Hippocampal formation (tissue), 2 donors: ENCODE results near the gene SLC35B1.

Source experiments
- DNase-seq, 2 donors: peaks; one replicate each; lab custom pipeline; 2025; lab: John Stamatoyannopoulos, UW

The SLC35B1 gene, protein sequence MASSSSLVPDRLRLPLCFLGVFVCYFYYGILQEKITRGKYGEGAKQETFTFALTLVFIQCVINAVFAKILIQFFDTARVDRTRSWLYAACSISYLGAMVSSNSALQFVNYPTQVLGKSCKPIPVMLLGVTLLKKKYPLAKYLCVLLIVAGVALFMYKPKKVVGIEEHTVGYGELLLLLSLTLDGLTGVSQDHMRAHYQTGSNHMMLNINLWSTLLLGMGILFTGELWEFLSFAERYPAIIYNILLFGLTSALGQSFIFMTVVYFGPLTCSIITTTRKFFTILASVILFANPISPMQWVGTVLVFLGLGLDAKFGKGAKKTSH

DNA sequence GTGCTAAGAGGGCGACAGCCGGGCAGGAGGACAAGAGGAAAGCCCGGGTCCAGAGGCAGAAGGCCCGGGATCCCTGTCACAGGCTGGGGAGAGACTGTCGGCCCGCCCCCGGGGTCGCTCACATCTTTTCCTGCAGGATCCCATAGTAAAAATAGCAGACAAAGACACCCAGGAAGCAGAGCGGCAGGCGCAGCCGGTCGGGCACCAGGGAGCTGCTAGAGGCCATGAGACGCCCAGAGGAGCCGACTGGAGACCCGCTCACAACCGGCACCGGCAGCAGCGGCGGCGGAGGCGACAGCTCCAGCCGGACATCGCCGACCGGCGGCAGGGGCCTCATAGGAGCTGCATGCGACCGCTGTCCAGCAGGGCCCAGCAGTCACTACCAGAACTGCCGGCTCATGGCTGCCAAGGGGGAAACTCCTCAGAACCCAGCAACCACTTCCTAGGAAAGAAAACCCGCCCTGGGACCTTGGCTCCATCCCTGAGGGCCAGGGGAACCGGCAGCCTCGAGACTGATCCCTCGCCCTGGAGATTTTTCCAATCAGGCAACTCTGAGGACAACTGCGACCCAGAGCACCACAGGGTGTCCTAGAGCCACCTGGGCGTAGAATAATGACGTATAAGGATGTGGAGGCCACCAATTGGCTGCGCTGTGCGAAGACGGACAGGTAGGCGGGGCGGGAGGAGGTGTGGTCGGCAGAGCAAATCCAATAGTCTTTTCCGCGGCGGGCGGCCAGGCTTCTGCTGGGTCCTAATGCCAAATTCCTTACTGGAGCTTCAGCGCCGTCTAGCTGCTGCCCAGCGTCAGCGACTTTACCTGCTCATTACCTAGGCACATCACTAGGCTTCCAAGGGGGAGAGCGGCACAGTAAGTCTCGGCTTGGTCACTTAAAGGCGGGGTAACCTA, at the start of gene SLC35B1:
Gene SLC35B1 (minus strand): TSS at position 357 of the 907 bp plus-strand sequence. CDS start 131 bp downstream, at position 226.
- DNase-seq = peak; percentile 98 to 99

DNA sequence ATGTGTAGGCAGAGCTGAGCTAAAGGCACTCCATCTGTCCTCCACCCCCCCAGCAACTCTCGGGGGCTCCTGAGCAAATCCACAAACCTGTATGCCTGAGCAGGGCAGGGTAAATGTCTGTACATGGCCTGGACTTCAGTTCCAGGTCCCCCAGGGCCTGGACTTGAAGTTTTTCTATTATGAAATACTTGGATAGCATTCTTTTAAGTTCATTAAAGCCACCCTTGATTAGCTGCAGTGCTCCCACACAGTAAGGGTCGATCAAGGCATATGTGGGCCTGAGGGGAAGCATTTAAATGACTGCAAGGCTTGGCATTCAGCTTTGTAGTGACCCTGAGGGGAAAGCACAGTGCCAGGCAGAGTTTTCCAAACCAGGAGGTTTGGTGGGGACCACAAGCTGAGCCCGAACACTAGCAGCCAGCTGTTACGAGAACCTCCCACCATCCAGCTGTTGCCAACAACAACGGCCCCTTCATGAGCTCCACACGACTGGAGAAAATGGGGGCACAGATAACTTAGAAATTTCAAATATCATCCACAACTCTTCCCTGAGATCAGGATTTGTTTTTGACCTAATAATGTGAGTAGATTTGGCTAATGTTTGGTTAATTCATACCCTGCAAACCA, 49.5 kb upstream of the SLC35B1 start:
- no peak for DNase-seq

DNA sequence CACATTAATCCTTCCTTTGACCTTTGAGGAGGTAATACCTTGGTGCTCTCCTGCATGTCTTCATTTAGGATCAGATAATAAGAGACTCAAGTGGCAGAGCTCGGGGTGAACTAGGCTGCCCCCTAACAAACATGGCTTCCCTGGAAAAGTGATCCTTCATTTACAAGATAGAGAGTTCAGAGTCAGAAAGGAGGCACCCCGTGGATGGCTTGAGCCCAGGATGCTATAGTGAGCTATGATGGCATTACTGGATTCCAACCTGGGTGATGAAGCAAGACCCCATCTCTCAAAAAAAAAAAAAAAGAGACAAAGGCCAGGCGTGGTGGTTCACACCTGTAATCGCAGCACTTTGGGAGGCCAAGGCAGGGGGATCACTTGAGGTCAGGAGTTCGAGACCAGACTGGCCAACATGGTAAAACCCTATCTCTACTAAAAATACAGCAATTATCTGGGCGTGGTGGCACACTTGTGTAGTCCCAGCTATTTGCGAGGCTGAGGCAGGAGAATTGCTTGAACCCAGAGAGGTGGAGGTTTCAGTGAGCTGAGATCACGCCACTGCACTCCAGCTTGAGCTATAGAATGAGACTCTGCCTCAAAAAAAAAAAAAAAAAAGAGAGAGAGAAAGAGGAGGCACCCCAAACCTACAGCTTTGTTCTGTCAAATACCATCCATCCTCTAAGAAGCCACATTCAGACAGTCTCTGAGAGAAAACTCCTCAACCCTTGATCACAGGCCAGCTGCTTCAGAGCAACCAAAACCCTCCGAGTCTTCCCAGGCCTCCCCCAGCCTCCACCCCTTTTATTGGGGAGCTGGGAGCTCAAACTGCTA, 48.8 kb upstream of the SLC35B1 start:
- no peak for DNase-seq

DNA sequence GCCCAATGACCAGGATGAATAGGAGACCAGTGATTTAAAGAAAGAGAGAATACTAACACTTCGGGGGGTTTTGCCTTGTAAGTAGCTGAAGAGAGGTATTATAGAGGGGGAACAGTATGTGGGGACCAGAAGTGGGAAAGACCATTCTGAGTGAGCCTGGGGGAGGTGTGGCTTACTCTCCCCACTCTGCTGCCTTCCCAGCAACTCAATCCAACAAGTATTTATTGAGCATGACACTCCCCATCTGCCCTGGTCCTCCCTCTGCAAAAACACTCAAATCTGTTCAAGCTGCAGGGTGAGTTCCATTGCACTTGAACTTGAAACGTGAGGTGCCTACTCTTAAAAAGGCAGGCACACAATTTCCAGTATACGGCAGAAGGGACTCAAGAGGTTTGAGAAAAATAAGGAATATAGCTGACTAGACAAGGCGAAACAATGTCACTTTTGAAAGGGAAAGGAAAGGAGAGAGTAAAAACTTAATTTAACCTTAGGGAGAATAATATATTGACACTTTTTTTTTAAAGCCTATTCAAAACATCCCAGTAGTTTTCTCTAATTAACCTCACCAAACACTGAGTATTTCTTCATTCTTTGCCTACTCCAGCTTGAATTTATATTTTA, 48.0 kb upstream of the SLC35B1 start:
- DNase-seq = no peak

DNA sequence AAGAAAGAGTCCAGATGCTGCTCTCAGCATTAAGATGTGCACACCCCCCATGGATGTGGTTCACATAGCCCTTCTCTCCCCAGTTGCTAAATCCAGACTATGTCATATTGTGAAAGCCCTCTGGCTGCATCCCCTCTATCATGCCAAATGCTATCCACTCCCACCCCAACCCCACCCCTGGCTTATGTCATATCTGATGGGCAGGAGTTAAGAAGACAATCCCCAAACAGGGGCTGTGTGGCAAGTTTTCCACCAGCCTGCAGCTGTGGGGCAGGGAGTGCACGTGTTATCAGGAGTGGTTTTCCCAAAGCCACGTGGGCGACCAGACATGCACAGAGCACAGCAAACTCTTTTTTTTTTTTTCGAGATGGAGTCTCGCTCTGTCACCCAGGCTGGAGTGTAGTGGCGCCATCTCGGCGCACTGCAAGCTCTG, 46.2 kb upstream of the SLC35B1 start:
- no peak for DNase-seq

DNA sequence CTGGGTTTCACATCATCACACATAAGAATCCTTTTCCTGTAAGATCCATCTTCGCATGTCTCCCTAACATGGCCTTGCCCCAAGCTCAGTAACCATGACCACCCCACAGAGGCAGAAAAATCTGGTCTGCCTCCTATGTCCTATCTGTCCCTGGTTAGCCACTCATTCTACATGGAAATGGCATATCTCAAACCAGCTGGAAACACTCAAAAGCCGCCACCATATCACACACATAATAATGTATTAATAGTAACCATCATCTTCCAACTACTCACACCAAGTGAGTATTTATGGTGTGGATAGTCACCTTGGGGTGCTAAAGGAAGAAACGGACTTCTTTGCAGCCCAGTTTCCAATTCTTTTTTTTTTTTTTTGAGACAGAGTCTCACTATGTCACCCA, 44.7 kb upstream of the SLC35B1 start:
- no peak for DNase-seq

DNA sequence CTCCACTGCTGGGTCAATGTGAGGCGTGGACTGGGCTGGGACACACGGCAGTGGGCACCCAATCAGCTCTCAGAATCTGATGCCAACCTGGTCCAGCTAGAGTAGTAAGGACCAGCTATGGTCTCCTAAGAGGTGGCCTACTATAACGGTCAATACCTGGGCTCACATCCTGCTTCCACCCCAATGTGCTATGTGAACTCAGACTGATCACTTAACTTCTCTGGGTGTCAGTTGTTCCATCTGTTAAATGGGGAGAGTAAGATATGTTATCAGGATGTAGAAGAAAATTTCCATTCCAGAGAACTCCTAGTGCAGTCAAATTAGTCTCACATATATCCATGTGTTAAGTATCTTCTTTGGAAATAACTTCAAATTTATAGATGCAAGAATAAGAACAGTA, 42.0 kb upstream of the SLC35B1 start:
- no peak for DNase-seq

DNA sequence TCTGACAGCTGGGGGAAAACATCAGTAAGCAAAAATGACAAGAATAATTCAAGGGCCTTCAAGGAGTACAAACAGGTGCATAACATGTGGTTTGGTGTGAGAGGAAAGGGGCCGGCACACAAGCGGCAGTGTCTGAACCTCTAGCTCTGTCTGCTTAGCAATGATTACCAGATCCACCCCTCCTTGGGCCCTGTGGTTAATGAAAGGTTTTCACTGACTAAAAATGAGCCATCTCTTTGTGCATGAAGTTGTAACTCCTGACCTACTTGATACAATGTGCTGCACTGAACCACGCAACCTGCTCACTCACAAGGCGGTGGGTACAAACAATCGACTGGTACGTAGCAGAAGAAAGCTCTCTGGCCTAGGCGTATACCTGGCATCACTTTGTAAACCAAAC, 41.0 kb upstream of the SLC35B1 start:
- DNase-seq = no peak

DNA sequence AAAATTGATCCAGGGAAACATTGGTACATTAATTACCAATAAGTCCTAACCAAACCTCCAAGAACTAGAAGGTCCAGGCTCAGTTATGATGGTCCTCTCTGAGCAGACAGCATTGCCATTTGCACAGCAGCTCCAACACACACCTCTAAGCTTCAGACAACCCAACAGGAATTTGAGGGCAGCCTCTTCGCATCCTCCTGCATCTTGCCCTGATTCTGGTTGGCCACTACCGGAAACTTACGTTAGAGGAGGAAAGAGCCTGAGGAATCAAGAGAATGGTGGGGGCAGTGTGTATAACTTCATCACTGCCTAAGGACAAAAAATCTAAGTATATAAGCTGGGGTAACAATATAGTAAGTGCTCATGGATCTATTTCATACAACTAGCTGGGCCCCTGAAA, 40.5 kb upstream of the SLC35B1 start:
- no peak for DNase-seq

DNA sequence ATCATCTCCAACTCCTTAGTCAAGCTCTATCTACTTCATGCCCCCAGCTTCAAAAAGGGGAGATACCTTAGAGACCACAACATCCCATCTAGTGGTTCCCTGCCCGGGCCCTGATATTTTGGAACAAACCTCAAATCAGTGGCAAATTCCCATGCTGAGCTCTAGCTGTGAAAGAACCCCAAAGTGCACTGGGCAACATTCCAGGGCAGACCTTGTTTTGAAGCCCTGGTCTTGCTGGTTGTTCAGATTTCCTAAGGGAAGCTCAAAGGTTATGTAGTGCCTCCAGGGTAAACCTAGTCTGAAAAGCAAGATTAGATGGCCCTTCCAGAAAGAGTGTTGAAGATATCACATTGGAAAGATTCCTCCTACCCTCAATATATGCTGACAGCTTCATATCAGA, 39.9 kb upstream of the SLC35B1 start:
- DNase-seq = no peak

DNA sequence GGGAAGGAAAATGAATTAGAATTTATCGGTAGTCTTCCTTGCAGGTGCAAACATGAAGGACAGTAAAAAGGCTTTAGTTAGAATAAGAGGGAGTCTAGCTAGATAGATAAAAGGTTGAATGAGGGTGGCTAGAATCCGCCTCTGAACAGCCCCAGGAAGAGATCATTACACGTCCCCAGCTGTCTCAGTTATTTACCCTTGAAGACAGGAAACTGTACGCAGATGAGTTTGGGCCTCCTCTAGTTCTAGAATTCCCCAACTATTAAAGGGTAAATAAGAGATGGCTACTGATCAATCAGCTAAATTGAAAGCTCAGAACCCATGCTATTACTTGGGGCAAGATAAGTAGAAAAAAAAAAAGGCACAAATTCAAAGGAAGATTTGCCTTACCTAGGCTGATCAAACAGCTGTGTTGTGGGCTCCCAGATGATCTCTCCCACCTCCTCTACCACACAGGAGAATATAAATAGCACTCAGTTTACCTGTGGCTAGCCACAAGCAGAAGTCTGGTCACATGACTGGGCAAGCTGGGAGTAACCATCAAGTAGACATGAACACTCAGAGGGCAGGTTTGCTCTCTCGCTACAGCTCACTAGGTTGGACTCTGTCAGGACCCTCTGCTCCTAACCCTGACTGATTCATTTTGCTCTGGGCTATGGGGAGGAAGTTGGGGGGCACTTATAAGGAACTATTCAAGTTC, 39.2 kb upstream of the SLC35B1 start:
- DNase-seq = no peak

DNA sequence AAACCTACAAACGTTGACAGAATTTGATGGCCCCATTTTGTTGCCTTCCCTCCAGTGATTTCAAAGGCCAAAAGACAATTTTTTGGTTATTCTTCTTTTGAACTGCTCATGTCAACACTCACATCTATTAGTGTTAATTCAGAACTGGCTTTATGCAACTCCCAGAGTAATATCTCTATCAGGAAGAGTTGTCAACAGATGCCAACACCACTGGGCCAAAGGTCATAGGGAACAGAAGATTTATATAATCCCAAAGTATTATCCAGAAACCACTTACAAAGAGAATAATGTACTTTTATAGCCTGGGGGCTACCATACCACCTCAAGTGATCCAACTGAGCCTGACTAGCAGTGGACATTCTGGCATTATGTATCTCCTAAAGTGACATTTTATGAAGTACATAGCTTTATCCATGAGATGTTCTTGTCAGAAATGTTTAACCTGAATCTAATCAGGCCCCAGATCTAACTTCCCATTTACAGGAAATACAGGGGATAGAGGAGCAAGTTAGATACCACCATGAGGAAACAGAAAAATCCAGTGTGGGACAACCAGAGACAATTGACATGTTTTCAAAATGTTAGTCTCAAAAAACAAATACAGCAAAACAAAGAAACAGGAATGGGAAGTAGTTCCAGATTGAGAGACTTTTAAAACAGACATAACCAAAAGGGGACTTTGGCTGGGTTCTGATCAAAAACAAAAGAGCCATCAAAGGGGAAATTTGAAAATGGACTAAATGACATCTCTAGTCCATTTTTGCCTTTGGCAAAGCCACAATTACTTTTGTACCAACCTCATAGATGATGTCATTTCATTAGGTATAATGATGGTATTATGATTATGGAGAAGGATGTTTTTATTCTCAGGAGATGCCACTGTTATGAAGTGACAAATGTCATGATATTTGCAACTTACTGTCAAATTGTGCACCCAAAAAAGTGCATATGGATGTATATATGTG, 37.7 kb upstream of the SLC35B1 start:
- DNase-seq = no peak

DNA sequence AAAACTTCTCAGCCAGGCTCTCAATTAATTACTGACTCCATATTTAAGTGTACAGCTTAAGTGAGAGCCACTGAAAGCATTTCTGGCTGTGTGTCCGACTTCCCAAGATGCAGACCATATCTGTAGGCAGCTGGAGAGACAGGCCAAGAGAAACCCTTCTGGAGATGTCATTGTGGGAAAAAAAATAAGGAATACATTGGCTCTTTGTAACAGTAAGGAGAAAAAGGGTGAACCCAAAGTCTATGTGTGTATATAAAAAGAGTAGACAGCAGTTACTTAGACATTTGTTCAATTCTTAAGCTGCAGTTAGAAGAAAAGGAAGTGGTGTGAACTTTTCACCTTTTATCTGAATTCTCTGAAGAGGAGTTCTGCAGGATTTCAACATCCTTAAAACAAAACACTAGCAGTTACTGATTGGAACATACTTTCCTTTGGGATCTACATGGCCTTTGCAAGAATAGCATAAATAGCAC, 34.4 kb upstream of the SLC35B1 start:
- no peak for DNase-seq

DNA sequence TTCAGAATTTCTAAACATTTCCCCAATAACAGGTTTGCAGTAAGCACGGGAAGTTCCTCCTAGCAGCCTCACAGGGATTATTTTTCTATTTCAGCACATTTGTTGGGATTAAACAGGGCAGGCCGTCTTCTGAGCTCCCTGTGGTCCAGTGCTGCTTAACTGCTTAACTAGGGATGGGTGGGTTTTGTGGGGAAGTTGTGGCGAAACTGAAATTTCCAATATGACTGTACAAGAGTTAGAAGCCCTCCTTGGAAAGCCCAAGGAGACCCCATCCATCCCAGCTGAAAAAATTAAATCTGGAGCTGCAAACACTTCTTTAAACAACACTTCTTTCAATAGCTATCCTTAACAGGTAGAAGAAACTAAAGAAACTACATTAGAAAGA, 33.9 kb upstream of the SLC35B1 start:
- DNase-seq = no peak

DNA sequence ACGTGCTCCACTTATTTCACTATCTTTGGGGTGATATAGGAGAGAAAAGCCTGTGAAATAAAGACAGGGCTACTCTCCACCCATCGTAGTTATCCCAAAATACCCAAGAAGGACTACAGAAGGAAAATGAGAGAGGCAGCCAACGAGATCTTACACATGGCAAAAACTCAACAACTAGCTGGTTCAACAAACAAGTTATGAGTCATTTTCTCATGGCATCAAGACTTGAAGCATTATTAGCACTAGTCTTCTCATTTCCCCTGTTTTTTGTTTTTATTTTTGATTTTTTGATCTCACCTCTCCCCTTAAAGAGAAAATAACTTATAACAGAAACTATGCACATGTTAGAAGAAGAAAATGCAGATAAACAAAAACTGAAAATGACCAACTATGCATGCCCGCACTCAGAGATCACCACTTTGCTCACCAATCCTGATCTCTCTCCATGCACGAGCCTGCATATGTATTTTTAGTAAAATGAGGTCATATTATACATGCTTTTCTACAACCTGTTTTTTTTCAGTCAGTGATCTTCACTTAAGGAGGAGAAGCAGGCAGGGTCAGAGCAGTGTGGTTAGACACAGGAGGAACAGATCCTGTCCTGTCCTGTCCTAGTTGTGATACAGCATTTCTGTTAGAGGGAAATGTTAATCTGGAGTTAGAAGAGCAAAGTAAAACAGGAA, 33.4 kb upstream of the SLC35B1 start:
- DNase-seq = no peak

DNA sequence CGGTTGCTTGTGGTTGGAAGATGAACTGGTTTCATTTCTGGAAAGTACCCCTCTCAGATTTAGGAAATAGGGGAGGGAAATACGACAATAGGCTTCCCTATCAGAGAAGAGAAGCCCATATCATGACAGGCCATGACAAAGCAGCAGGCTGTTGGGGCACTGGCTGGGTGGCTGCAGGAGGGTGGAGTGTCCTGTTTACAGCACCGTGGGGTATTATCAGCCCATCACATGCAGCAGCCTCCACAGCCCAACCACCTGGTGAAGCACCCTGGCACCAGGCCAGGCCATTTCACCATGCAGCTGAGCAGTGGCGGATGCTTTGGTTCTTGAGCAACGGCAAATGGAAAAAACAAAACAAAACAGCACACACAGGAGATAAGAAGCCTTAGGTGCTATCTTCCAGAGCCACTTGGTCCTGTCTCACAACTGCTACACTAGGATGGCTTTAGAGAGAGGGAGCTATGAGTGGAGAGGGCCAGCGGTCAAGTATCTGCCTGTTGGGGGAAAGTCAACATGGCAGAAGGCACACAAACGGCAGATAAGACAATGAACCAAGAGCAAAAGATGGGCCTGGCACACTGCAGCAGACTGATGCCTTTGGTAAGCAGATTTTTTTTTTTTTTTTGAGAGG, 32.0 kb upstream of the SLC35B1 start:
- DNase-seq = no peak

DNA sequence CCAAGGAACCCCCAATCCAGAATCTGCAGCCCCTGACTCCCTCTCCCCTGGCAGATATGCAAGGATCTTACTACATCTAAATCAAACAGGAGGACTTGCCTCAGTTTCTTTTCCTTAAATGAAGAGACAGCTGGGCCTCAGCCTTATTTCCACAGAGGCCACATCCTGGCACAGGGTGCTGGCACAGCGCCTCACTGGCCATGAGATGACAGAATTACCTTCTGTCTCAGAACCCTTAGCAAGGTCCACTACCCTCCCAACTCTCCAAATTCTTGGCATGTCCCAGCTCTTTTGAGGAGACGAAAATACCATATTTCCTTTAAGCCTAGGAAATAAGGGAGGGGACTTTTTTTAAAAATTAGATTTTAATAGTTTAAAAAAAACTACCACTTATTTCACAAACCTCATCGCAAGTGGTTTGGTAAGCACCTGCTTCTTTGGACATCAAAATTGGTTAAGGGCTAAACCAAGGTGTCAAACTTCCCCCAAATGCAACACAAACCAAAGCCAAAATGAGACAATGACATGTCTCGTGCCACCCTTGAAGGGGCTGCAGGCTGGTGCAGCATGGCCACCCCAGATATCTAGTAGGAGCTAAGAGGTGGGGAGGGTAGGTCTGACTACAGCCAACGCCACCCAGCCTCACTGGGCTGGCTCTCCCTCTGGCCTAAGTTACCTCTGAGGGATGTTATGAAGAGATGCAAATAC, 30.8 kb upstream of the SLC35B1 start:
- no peak for DNase-seq
